RWPE2 (cell line): ENCODE results near the gene HAUS1.

Experiments used
- ATAC-seq: fragments of 200-7000 bp; cut with Tn5 transposase; 3 replicates; pipeline ENCODE4 v1.9.1; 2021; ENCODE audit warnings: low read depth
- DNase-seq: peaks from one replicate; pipeline ENCODE4 v3.0.0-alpha.2; 2020; ENCODE audit warnings: low spot score
- H3K27ac ChIP-seq: fragments of 450-650 bp; 2 replicates; pipeline ENCODE4 v1.5.1; 2017; ENCODE audit warnings: mild to moderate bottlenecking; ENCODE audit not compliant: poor library complexity, severe bottlenecking
- H3K27me3 ChIP-seq: fragments of 250-450 bp; sonication (Bioruptor Pico); 2 replicates; pipeline ENCODE4 v1.5.1; 2021; ENCODE audit warnings: mild to moderate bottlenecking, moderate library complexity; ENCODE audit not compliant: insufficient read depth, poor library complexity, severe bottlenecking
- H3K36me3 ChIP-seq: fragments of 250-450 bp; sonication (Bioruptor Pico); 2 replicates; pipeline ENCODE4 v1.5.1; 2020; ENCODE audit warnings: low read depth, mild to moderate bottlenecking, moderate library complexity
- H3K4me1 ChIP-seq: fragments of 250-450 bp; sonication (Bioruptor Pico); 2 replicates; pipeline ENCODE4 v1.5.1; 2021; ENCODE audit warnings: mild to moderate bottlenecking, moderate library complexity; ENCODE audit not compliant: insufficient read depth, poor library complexity, severe bottlenecking
- H3K4me3 ChIP-seq: fragments of 250-450 bp; sonication (Bioruptor Pico); 2 replicates; pipeline ENCODE4 v1.5.1; 2021; ENCODE audit warnings: mild to moderate bottlenecking, moderate library complexity; ENCODE audit not compliant: severe bottlenecking
- H3K9me3 ChIP-seq: fragments of 250-450 bp; sonication (Bioruptor Pico); 2 replicates; pipeline ENCODE4 v1.5.1; 2021; ENCODE audit warnings: mild to moderate bottlenecking, moderate library complexity; ENCODE audit not compliant: severe bottlenecking
- TF ChIP-seq, protein P1 (sequence below): fragments of 450-650 bp; IDR thresholded peaks from one replicate; pipeline ENCODE4 v1.5.1; 2017; ENCODE audit warnings: mild to moderate bottlenecking, moderate library complexity; ENCODE audit not compliant: poor library complexity, severe bottlenecking

HAUS1 gene

DNA sequence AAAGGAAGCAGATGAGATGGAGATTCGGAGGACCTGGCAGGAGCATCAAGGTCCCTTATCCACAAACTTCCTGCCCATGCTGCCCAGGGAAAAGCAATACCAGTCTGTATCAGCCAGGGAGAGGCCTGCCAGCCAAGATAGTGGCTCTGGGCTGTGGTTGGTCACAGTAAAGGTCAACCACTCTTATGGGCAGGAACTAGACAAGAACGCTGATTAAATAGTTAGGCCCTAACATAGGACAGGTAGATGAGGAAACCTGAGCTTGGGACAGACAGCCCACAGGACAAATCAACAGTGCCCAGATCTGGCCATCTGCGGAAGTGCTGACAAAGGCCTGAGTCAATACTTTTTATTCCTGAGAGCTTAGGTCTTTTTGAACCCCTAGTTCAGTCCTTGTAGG is 42.8 kb upstream of the HAUS1 start:
- peaks cover 18% of the 10 kb centered on the region for H3K4me1 ChIP-seq
- no peaks in the 10 kb centered on the region for H3K27me3 ChIP-seq
- TF ChIP-seq, protein P1, sequence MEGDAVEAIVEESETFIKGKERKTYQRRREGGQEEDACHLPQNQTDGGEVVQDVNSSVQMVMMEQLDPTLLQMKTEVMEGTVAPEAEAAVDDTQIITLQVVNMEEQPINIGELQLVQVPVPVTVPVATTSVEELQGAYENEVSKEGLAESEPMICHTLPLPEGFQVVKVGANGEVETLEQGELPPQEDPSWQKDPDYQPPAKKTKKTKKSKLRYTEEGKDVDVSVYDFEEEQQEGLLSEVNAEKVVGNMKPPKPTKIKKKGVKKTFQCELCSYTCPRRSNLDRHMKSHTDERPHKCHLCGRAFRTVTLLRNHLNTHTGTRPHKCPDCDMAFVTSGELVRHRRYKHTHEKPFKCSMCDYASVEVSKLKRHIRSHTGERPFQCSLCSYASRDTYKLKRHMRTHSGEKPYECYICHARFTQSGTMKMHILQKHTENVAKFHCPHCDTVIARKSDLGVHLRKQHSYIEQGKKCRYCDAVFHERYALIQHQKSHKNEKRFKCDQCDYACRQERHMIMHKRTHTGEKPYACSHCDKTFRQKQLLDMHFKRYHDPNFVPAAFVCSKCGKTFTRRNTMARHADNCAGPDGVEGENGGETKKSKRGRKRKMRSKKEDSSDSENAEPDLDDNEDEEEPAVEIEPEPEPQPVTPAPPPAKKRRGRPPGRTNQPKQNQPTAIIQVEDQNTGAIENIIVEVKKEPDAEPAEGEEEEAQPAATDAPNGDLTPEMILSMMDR, result no peak
- H3K9me3 ChIP-seq, result no peaks in the 10 kb centered on the region
- DNase-seq (no peak), ATAC-seq (no peak)
- no peak overlapping the region for H3K4me3 ChIP-seq
- no peak overlapping the region for H3K27ac ChIP-seq
- H3K36me3 ChIP-seq, result no peaks in the 10 kb centered on the region

GRCh38 chr18:46061796-46062195 is 42.4 kb upstream of the HAUS1 start:
- Histone ChIP-seq H3K36me3 (no peaks in the 10 kb centered on the region), H3K4me3 (no peak overlapping the region), H3K27ac (peak overlapping the region; percentile 74), H3K27me3 (no peaks in the 10 kb centered on the region), H3K9me3 (no peaks in the 10 kb centered on the region), H3K4me1 (peaks cover 18% of the 10 kb centered on the region)
- ATAC-seq, result no peak
- no peak for DNase-seq
- TF ChIP-seq, protein P1, result no peak

GRCh38 chr18:46062781-46063180 is 41.4 kb upstream of the HAUS1 start:
- TF ChIP-seq, protein P1, result no peak
- no peak for DNase-seq
- Histone ChIP-seq H3K27ac (peak overlapping the region; percentile 74), H3K4me3 (no peak overlapping the region), H3K4me1 (peaks cover 18% of the 10 kb centered on the region), H3K27me3 (no peaks in the 10 kb centered on the region), H3K9me3 (no peaks in the 10 kb centered on the region), H3K36me3 (no peaks in the 10 kb centered on the region)
- ATAC-seq, result peak; percentile 90

GRCh38 chr18:46067438-46068007 is 36.7 kb upstream of the HAUS1 start:
- no peak overlapping the region for H3K4me3 ChIP-seq
- ATAC-seq (no peak), DNase-seq (no peak)
- H3K9me3 ChIP-seq, result no peaks in the 10 kb centered on the region
- TF ChIP-seq, protein P1, result no peak
- no peaks in the 10 kb centered on the region for H3K27me3 ChIP-seq
- peaks cover 43% of the 10 kb centered on the region for H3K4me1 ChIP-seq
- H3K27ac ChIP-seq, result peak overlapping the region; percentile 76
- no peaks in the 10 kb centered on the region for H3K36me3 ChIP-seq

DNA sequence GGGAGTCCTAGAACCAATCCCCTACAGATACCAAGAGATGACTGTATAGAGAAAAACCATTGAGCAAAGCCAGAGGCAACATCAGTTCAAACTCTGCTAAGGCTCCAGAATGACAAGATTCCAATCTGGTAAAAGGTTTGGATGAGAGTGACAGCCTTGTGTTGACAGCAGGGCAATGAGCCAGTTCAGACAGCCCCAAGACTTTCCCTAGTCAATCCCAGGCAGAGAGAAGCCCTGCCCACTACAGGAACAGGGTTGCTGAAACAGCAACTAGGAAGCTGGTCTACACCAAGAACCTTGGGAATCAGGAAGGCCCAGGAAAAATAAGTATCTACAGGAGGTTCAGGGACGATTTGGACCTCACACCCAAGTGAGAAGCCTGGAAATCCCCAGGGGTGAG is 35.4 kb upstream of the HAUS1 start:
- H3K36me3 ChIP-seq, result no peaks in the 10 kb centered on the region
- TF ChIP-seq, protein P1, result no peak
- peak overlapping the region; percentile 76 for H3K27ac ChIP-seq
- DNase-seq (no peak), ATAC-seq (no peak)
- no peaks in the 10 kb centered on the region for H3K9me3 ChIP-seq
- peaks cover 33% of the 10 kb centered on the region for H3K4me1 ChIP-seq
- H3K27me3 ChIP-seq, result no peaks in the 10 kb centered on the region
- H3K4me3 ChIP-seq, result no peak overlapping the region
